ENCODE results near the gene SLC5A6. TPM values are rescaled to one million over a fixed set of nuclear protein-coding genes. Genes with fewer than 3 reads are reported as not detected.

SLC5A6 gene
- total RNA-seq, 4 donors from 2014 or later, result 22.8 to 58.3 (median 41.0) TPM

GRCh38 chr2:27206346-27206745 lies 5.7 kb downstream of the SLC5A6 start:
- DNase-seq, result no peak
- no peaks in the 10 kb centered on the region for H3K27me3 ChIP-seq
- in situ Hi-C loops (cut with MboI; ENCODE audit: low pct_ligation_motif_present in 1 of 4, low pct_unique_long_range_greater_than_20kb in 1 of 4, low sequenced_read_pairs in 3 of 4) (loop anchor here in 1 of 4 donors (25.0 kb wide), 1 partner anchor 94 kb away; the partner anchor contains the start of genes ABHD1 and CGREF1), intact Hi-C loops (cut with DNase I; ENCODE audit: low total_unique reads) (no loop called here)
- WGBS, 2 donors (ENCODE audit: low coverage in 1 of 2), result 95 to 100% methylated on average over 4 to 6 of the region's 6 CpGs
- H3K4me1 ChIP-seq, result peaks cover 4 to 19% (median 10%) of the 10 kb centered on the region in 4 donors
- no peak overlapping the region for H3K27ac ChIP-seq
- no peak overlapping the region for H3K4me3 ChIP-seq
- TF ChIP-seq CTCF (IDR thresholded peaks at IDR 0.05), result no peak
- TF ChIP-seq POLR2AphosphoS5 (IDR thresholded peaks at IDR 0.05), result no peak
- TF ChIP-seq EP300 (IDR thresholded peaks at IDR 0.05; ENCODE audit: low read depth), result no peak
- TF ChIP-seq POLR2A (IDR thresholded peaks at IDR 0.05), result no peak
- no peaks in the 10 kb centered on the region for H3K9me3 ChIP-seq
- peaks cover 0 to 35% (median 7%) of the 10 kb centered on the region in 4 donors for H3K36me3 ChIP-seq

- H3K4me1 ChIP-seq, result peaks cover 0 to 11% (median 3%) of the 10 kb centered on the region in 4 donors
- no peak overlapping the region for H3K4me3 ChIP-seq
- peaks cover 0 to 39% (median 7%) of the 10 kb centered on the region in 4 donors for H3K36me3 ChIP-seq
- DNase-seq, result no peak
- TF ChIP-seq POLR2AphosphoS5 (IDR thresholded peaks at IDR 0.05) (no peak), POLR2A (IDR thresholded peaks at IDR 0.05) (no peak), EP300 (IDR thresholded peaks at IDR 0.05; ENCODE audit: low read depth) (no peak), CTCF (IDR thresholded peaks at IDR 0.05) (no peak)
- in situ Hi-C loops (cut with MboI; ENCODE audit: low pct_ligation_motif_present in 1 of 4, low pct_unique_long_range_greater_than_20kb in 1 of 4, low sequenced_read_pairs in 3 of 4) (loop anchor here in 1 of 4 donors (25.0 kb wide), 1 partner anchor 93 kb away; the partner anchor contains the start of genes ABHD1 and CGREF1), intact Hi-C loops (cut with DNase I; ENCODE audit: low total_unique reads) (no loop called here)
- H3K9me3 ChIP-seq, result no peaks in the 10 kb centered on the region
- no peaks in the 10 kb centered on the region for H3K27me3 ChIP-seq
- 61 to 80% methylated on average over 1 to 8 of the region's 8 CpGs for WGBS, 2 donors (ENCODE audit: low coverage in 1 of 2)
- no peak overlapping the region for H3K27ac ChIP-seq
Observed at GRCh38 chr2:27205206-27205605, 6.9 kb downstream of the SLC5A6 start.

- Histone ChIP-seq H3K27ac (no peak overlapping the region), H3K36me3 (peaks cover 0 to 39% (median 7%) of the 10 kb centered on the region in 4 donors), H3K27me3 (no peaks in the 10 kb centered on the region), H3K9me3 (no peaks in the 10 kb centered on the region), H3K4me3 (no peak overlapping the region), H3K4me1 (peaks cover 0 to 4% (median 0%) of the 10 kb centered on the region in 4 donors)
- no peak for DNase-seq
- in situ Hi-C loops (cut with MboI; ENCODE audit: low pct_ligation_motif_present in 1 of 4, low pct_unique_long_range_greater_than_20kb in 1 of 4, low sequenced_read_pairs in 3 of 4) (loop anchor here in 1 of 4 donors (25.0 kb wide), 1 partner anchor 92 kb away; the partner anchor contains the start of genes ABHD1 and CGREF1), intact Hi-C loops (cut with DNase I; ENCODE audit: low total_unique reads) (no loop called here)
- TF ChIP-seq POLR2A (IDR thresholded peaks at IDR 0.05) (no peak), POLR2AphosphoS5 (IDR thresholded peaks at IDR 0.05) (no peak), EP300 (IDR thresholded peaks at IDR 0.05; ENCODE audit: low read depth) (no peak), CTCF (IDR thresholded peaks at IDR 0.05) (no peak)
- WGBS, 2 donors (ENCODE audit: low coverage in 1 of 2), result 91% methylated on average over 8 of the region's 8 CpGs; no CpG with 5 or more reads in 1 of the 2 donors
Observed at GRCh38 chr2:27204566-27204965, 7.5 kb downstream of the SLC5A6 start.

GRCh38 chr2:27203741-27204140 lies 8.3 kb downstream of the SLC5A6 start:
- intact Hi-C loops (cut with DNase I; ENCODE audit: low total_unique reads) (no loop called here), in situ Hi-C loops (cut with MboI; ENCODE audit: low pct_ligation_motif_present in 1 of 4, low pct_unique_long_range_greater_than_20kb in 1 of 4, low sequenced_read_pairs in 3 of 4) (loop anchor here in 1 of 4 donors (25.0 kb wide), 1 partner anchor 91 kb away; the partner anchor contains the start of genes ABHD1 and CGREF1)
- no peak for DNase-seq
- 80 to 93% methylated on average over 1 to 9 of the region's 9 CpGs for WGBS, 2 donors (ENCODE audit: low coverage in 1 of 2)
- Histone ChIP-seq H3K27me3 (no peaks in the 10 kb centered on the region), H3K36me3 (peaks cover 0 to 39% (median 7%) of the 10 kb centered on the region in 4 donors), H3K9me3 (no peaks in the 10 kb centered on the region), H3K4me3 (no peak overlapping the region), H3K27ac (no peak overlapping the region), H3K4me1 (no peaks in the 10 kb centered on the region)
- TF ChIP-seq POLR2A (IDR thresholded peaks at IDR 0.05) (no peak), POLR2AphosphoS5 (IDR thresholded peaks at IDR 0.05) (no peak), CTCF (IDR thresholded peaks at IDR 0.05) (no peak), EP300 (IDR thresholded peaks at IDR 0.05; ENCODE audit: low read depth) (no peak)

Measured in transverse colon (tissue), 4 donors.